HG03457 (cell line): Measurements from ENCODE around the gene TRIM13.
"Not testable (repeated sequence)": the region's sequence is repeated elsewhere in the genome, so short reads cannot be mapped to it uniquely, and the experiment has no call there.

Experiments used
- ATAC-seq: cut with Tn5 transposase; IDR thresholded peaks from one replicate; pipeline ENCODE4 v1.9.1; 2021; ENCODE audit warnings: moderate number of reproducible peaks; ENCODE audit not compliant: unreplicated experiment

TRIM13 gene, protein sequence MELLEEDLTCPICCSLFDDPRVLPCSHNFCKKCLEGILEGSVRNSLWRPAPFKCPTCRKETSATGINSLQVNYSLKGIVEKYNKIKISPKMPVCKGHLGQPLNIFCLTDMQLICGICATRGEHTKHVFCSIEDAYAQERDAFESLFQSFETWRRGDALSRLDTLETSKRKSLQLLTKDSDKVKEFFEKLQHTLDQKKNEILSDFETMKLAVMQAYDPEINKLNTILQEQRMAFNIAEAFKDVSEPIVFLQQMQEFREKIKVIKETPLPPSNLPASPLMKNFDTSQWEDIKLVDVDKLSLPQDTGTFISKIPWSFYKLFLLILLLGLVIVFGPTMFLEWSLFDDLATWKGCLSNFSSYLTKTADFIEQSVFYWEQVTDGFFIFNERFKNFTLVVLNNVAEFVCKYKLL

DNA sequence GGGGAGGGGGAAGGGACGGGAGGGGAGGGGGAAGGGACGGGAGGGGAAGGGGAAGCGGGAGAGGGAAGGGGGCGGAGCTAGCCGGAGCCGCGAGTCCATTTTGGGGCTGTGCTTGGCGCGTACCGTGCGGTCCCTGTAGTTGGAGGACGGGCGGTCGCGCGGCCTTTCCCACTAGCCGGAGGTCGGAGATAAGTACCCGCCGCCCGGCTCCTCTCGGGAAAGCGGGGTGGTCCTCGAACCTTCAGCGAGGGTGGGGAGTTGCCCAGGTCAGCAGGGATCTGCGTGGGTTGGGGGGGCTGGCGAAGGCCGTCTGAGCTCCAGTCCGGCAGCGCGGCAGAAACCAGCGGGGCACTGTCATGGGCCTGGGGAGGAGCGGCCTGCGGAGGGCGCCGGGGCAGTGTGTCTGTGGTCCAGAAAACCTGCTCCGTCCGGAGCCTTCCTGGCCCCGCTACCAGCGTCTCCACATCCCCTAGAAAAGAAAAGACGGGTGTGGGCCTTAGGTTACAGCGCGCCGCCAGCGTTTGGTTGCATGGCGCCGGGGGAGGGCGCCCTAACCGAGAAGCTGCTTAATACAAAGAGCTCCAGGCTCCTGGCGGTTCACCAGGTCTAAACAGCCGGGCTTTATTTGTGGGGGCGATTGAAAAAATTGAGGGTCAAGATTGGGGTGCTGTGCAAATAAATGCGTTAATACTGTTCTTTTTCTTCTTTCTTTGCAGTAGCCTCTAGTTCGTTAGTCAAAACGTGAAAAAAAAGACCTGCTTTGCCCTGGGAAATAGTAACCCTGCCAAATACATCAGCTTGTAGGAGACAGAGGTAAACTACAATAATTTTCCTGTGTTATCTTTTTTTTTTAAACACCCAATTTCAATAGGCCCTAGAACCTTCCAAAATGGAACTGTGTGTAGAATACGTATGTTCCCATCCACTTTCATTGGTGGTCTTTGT, at the start of gene TRIM13:
TRIM13 (plus strand) TSS at position 92 of the 945 bp plus-strand sequence. CDS start 14,899 bp downstream, outside the sequence.
- ATAC-seq: peak; percentile 58

DNA sequence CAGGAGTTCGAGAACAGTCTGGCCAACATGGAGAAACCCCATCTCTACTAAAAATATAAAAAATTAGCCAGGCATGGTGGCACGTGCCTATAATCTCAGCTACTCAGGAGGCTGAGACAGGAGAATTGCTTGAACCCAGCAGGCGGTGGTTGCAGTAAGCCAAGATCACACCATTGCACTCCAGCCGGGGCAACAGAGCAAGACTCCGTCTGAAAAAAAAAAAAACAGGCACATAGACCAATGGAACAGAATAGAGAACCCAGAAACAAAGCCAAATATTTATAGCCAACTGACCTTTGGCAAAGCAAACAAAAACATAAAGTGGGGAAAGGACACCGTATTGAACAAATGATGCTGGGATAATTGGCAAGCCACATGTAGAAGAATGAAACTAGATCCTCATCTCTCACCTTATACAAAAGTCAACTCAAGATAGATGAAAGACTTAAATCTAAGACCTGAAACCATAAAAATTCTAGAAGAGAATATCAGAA, 48.0 kb upstream of the TRIM13 start:
- not testable (repeated sequence) for ATAC-seq

- no peak for ATAC-seq
Observed at GRCh38 chr13:49951754-49952535, 44.9 kb upstream of the TRIM13 start.

DNA sequence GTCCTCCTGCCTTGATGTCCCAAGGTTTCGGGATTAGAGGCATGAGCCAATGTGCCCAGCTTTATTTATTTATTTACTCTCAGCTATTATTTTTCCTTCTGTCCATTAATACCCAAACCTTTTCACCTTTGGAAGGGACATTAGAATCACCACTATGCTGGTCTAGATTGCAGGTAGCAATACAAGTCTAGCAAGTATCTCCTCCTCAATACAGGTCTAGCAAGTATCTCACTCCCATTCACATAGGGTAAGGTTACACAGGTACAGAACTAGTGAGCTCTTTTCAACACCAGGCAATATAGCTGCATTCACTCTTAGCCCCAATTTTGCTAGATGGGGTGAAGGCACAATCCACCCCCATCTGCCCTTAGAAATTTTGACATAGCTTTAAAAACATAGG, 43.3 kb upstream of the TRIM13 start:
- ATAC-seq: no peak

DNA sequence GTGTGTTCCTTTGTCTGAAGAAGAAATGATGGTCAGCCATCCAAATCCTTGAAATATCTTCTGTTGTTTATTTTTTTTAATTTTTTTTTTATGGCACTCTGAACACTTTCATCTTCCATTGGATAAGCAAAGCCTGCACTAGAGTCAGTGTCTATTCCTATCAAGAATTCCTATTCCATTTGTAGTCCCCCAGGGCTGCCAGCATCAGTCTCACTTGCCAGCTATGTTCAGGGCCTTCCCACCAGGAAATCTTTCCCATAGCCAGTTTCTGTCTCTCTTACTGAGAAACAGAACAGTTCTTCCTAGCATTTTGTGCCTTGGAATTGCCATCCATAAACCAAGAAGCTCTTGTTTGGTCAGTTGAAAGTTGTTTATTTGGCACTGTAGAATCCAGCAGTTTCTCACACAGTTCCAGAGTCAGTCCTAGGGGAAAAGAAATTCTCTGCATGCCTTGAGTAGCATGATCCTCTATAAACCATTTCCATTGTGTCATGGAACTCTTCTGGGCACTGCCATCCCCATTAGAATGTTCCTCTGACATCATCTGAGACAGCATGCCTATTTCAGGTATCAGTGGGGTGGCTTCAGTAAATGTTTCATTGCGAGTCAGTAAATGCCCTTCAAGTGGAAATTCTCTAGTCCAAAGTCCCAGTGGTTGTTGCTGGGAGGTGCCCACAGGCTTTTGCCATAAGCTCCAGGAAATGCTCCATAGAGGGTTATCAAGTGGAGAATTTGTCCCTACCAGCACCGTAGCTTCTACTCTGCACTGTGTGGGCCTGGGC, 42.0 kb upstream of the TRIM13 start:
- no peak for ATAC-seq

DNA sequence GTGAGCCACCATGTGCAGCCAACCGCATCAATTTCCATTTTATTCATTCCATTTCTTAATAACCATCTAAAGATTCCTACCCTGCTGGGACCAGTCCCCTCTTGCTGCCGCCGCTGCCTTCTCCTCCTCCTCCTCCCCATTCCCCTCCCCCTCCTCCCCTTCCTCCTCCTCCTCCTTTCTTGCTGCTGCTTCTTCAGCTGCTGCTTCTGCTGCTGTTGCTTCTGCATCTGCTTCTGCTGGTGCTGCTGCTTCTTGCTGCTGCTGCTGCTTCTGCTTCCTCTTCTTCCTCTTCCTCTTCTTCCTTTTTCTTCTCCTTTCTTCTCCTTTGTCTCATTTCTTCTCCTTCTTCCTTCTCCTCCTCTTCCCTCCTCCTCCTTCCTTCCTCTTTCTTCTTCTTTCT, 40.7 kb upstream of the TRIM13 start:
- no peak for ATAC-seq

DNA sequence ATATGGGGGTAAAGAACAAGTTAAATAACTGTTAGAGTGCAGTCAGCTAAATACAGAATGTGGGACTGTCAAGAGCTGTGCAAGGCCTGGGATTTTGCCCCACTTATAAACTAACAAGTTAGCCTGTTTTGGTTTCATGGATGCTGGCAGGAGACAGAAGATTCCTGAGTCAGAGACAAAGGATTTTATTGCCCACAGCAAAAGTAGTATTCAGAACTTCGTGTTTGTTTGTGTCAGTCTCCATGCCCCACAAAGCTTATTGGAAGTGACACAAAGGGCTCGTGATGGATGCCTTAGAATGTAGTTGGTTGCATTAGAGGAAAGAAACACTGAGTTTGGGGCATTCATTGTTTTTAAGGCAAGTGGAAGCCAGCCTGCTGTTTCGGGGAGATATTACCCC, 38.5 kb upstream of the TRIM13 start:
- ATAC-seq: no peak

GRCh38 chr13:49967456-49967855, 29.4 kb upstream of the TRIM13 start:
- no peak for ATAC-seq

DNA sequence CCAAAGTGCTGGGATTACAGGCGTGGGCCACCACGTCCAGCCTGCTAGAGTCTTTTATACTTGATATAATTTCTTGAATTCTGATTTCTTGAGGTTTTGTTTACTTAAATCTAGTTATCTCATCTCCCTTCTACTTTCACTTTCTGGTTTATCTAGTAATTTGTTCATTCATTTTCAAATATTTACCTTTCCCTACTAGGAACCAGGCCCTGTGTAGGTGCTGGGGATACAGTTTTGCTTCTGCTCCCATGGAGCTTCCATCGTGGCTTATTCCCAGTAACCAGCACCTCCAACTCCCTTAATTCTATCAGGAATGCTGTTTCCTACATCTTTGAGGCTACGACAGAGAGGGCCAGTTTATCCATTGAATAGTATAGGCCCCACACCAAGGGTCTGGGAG, 24.1 kb upstream of the TRIM13 start:
- ATAC-seq: no peak

DNA sequence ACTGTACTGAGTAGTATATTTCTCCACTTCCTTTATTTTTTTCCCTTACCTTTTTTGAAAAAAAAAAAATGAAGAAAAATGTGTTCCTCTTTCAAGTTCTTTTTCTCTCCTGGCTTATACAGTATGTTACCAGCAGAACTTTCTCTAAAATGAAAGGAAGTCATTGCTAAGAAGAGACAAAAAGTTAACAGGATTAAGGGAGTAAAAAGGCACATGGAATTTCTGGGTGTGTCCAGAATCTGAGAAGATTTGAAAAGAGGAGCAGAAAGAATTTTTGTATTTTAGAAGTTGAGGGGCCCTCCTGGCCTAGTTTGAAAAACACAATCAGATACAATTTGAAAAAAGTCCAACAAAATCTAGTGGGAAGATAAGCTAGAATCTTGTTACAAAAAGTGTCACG, 21.0 kb upstream of the TRIM13 start:
- ATAC-seq: no peak

DNA sequence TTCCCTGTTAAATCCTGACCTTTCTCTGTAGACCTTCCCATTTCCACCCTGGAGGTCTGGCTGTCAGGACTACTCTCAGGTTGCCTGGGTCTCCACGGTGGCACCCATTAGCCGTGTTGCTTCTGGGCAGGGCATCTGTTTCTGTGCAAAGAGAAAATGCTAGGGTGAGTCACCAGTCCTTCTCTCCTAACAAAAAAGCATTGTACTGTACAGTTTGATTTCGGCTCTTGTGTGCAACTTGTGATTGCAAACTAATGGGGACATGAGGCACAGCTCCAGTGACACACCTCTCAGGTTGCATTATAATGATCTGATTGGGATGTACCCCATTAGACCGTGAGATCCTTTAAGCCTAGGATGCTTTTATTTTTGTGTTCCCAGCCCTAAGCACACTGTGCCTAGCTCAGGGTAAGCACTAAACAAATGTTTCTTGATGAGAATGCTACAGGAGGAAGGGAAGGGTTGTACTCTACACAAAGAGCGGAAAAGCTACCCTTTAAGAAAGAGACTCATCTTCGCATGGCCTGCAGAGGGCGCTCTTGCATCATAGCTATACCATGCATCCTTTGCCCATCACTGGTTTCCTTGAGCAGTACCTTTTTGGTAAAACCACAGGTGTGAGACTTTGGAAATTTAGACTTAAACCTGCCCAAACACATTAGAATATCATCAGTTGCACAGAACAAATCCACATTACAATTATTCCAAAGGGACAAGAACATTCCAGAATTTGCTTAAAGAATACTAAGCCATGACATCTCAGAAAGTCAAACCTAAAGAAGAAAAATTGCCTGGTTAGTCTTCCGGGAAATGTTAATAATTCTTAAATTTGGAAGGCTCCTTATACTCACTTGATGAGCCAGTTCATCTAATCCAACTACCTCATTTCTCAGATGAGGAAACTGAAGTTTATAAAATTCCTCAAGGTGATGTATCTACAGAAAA, 20.3 kb upstream of the TRIM13 start:
- no peak for ATAC-seq

- no peak for ATAC-seq
Observed at GRCh38 chr13:49977992-49978391, 18.9 kb upstream of the TRIM13 start.

GRCh38 chr13:49980266-49980665, 16.6 kb upstream of the TRIM13 start:
- no peak for ATAC-seq

- ATAC-seq: no peak
Observed at GRCh38 chr13:49985129-49985528, 11.7 kb upstream of the TRIM13 start.

GRCh38 chr13:49986471-49986870, 10.4 kb upstream of the TRIM13 start:
- ATAC-seq: no peak

- ATAC-seq: not testable (repeated sequence)
Observed at GRCh38 chr13:49990612-49991011, 6.2 kb upstream of the TRIM13 start.

DNA sequence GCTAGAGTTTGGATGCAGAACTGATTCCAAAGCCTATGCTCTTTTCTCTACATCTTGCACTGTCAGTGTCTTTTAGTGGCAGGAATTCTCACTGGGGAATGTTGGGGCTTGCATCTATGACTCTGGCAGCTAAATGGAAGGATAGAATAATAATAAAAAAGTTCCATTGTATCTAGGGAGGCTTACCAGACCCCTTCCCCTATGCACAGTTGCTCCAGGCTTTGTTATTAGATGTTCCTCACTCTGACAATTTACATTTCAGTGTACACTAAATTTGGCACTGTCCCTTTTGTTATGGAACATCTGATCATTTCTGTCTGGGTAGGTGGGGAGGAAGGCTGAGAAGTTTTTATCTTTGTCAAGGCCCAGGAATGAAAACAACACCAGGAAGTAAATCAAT, 3.7 kb upstream of the TRIM13 start:
- no peak for ATAC-seq

DNA sequence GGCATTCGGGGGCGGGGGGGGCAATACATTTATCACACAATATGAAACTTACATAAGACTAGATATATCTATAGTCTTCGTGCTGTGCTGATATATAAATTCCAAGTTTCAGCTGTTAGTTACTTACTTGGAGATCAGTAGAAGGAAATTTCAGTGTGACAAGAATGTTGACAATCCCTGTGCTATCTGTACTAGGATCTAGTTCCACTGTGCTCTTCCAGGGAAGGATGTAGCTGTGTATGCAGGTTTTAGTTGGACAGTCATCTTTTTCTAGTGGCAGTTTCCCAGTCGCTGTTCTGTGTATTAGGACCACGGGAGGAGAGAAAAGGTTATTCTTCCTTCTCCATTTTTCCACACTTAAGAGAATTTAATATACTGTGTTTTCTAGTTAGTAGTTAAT, 3.2 kb upstream of the TRIM13 start:
- ATAC-seq: no peak

GRCh38 chr13:49995625-49996101, 1.2 kb upstream of the TRIM13 start:
- ATAC-seq: no peak
